Osteoblast (primary cell): ENCODE results near the gene DGKE. TPM values are rescaled to one million over a fixed set of nuclear protein-coding genes. Genes with fewer than 3 reads are reported as not detected.
A peak's percentile ranks its signal among the peaks of the same experiment; 100 is the strongest.

Source experiments
- DNase-seq: peaks from one replicate; pipeline ENCODE4 v3.0.0; 2011; ENCODE audit warnings: low spot score, mixed read lengths; ENCODE audit not compliant: insufficient read length; ENCODE audit errors: missing footprints
- H2AFZ ChIP-seq: 2 replicates; pipeline ENCODE4 v1.6.0; 2011; ENCODE audit warnings: mild to moderate bottlenecking, low read length
- H3K27ac ChIP-seq: 2 replicates; pipeline ENCODE4 v1.5.1; 2011; ENCODE audit warnings: mild to moderate bottlenecking, low read depth, low read length, moderate library complexity
- H3K27me3 ChIP-seq: 2 replicates; pipeline ENCODE4 v1.6.0; 2012; ENCODE audit warnings: mild to moderate bottlenecking, control low read depth, inconsistent platforms, low read length, moderate library complexity; ENCODE audit not compliant: insufficient read depth
- H3K36me3 ChIP-seq: 2 replicates; pipeline ENCODE4 v1.5.1; 2011; ENCODE audit warnings: mild to moderate bottlenecking, low read length, control low read depth, moderate library complexity; ENCODE audit not compliant: insufficient read depth
- H3K4me1 ChIP-seq: 2 replicates; pipeline ENCODE4 v1.5.1; 2011; ENCODE audit warnings: mild to moderate bottlenecking, low read length, control low read depth, moderate library complexity; ENCODE audit not compliant: insufficient read depth
- H3K4me2 ChIP-seq: 2 replicates; pipeline ENCODE4 v1.6.0; 2011; ENCODE audit warnings: mild to moderate bottlenecking, low read length; ENCODE audit not compliant: insufficient read depth
- H3K4me3 ChIP-seq: fragments of 200-600 bp; sonication (generic); 3 replicates; pipeline ENCODE4 v1.5.1; 2012; ENCODE audit warnings: mild to moderate bottlenecking, low read length, inconsistent platforms; ENCODE audit not compliant: insufficient read depth
- H3K79me2 ChIP-seq: 2 replicates; pipeline ENCODE4 v1.6.0; 2012; ENCODE audit warnings: mild to moderate bottlenecking, low read length, control low read depth, inconsistent platforms; ENCODE audit not compliant: insufficient read depth
- H3K9me3 ChIP-seq: 2 replicates; pipeline ENCODE4 v1.5.1; 2011; ENCODE audit warnings: low read depth, low read length, control low read depth
- H4K20me1 ChIP-seq: 2 replicates; pipeline ENCODE4 v1.6.0; 2012; ENCODE audit warnings: mild to moderate bottlenecking, low read length, control low read depth; ENCODE audit not compliant: insufficient read depth
- total RNA-seq: library from RNA; depleted of rRNA; stranded (reverse); fragments of >200 nt; gene quantifications from 2 replicates; pipeline ENCODE4 v1.2.3, GENCODE V29; 2012
- TF ChIP-seq, protein P1 (sequence below): IDR thresholded peaks from 2 replicates; pipeline ENCODE4 v1.5.1; 2011; ENCODE audit warnings: mild to moderate bottlenecking, low read depth, low read length, moderate library complexity; ENCODE audit errors: extremely low read depth

DGKE gene
- total RNA-seq, 1 donor, result 6.2 TPM

- Histone ChIP-seq H3K36me3 (peaks cover 57% of the 10 kb centered on the region), H3K9me3 (no peaks in the 10 kb centered on the region), H2AFZ (no peak overlapping the region), H3K4me3 (no peak overlapping the region), H3K4me2 (no peak overlapping the region), H3K4me1 (no peaks in the 10 kb centered on the region), H4K20me1 (peaks cover 2% of the 10 kb centered on the region), H3K27ac (no peak overlapping the region), H3K79me2 (no peaks in the 10 kb centered on the region), H3K27me3 (no peaks in the 10 kb centered on the region)
- no peak for DNase-seq
- TF ChIP-seq, protein P1, sequence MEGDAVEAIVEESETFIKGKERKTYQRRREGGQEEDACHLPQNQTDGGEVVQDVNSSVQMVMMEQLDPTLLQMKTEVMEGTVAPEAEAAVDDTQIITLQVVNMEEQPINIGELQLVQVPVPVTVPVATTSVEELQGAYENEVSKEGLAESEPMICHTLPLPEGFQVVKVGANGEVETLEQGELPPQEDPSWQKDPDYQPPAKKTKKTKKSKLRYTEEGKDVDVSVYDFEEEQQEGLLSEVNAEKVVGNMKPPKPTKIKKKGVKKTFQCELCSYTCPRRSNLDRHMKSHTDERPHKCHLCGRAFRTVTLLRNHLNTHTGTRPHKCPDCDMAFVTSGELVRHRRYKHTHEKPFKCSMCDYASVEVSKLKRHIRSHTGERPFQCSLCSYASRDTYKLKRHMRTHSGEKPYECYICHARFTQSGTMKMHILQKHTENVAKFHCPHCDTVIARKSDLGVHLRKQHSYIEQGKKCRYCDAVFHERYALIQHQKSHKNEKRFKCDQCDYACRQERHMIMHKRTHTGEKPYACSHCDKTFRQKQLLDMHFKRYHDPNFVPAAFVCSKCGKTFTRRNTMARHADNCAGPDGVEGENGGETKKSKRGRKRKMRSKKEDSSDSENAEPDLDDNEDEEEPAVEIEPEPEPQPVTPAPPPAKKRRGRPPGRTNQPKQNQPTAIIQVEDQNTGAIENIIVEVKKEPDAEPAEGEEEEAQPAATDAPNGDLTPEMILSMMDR, result no peak
Observed at GRCh38 chr17:56890906-56891674, 57.1 kb downstream of the DGKE start.

DNA sequence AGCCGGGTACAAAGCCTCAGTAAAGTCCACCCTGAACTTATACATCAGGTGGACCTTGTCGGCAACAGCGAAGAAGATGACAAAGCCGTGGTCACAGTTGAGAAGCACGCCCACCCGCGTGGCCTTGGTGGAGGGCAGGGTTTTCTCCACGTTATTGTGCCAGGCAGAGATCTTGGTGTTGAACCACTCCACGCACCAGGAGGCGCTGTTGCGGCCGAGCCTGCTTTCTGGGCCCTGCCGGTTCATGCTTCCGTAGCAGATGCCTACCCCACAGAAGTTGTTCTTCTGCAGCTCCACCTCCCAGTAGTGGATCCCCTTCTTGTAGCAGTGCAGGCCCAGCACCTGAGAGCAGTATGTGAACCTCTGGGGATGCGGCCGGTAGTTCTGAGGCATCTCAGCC lies 57.8 kb downstream of the DGKE start:
- Histone ChIP-seq H3K9me3 (no peaks in the 10 kb centered on the region), H3K27me3 (no peaks in the 10 kb centered on the region), H3K27ac (no peak overlapping the region), H3K4me1 (no peaks in the 10 kb centered on the region), H2AFZ (no peak overlapping the region), H3K36me3 (peaks cover 57% of the 10 kb centered on the region), H3K4me3 (no peak overlapping the region), H4K20me1 (peaks cover 2% of the 10 kb centered on the region), H3K4me2 (no peak overlapping the region), H3K79me2 (no peaks in the 10 kb centered on the region)
- TF ChIP-seq, protein P1, result peak; percentile 46
- DNase-seq, result no peak

DNA sequence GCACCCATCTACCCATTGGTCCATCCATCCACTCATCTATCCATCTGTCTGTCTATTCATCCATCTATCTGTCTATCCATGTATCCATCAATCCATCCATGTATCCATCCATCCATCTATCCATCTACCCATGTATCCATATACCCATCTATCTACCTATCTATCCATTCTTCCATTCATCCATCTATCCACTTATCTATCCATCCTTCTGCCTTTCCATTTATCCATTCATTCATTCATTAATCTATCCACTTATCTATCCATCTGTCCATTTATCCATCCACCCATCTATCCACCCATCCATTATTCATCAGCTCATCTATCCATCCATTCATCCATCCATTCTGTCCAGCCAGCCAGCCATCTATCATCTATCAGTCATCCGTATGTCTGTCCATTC lies 58.4 kb downstream of the DGKE start:
- Histone ChIP-seq H3K4me3 (no peak overlapping the region), H3K4me1 (no peaks in the 10 kb centered on the region), H3K36me3 (peaks cover 57% of the 10 kb centered on the region), H3K79me2 (peaks cover 2% of the 10 kb centered on the region), H3K9me3 (no peaks in the 10 kb centered on the region), H4K20me1 (peaks cover 2% of the 10 kb centered on the region), H3K27me3 (no peaks in the 10 kb centered on the region), H3K4me2 (no peak overlapping the region), H2AFZ (no peak overlapping the region), H3K27ac (no peak overlapping the region)
- DNase-seq, result no peak
- TF ChIP-seq, protein P1, result no peak

DNA sequence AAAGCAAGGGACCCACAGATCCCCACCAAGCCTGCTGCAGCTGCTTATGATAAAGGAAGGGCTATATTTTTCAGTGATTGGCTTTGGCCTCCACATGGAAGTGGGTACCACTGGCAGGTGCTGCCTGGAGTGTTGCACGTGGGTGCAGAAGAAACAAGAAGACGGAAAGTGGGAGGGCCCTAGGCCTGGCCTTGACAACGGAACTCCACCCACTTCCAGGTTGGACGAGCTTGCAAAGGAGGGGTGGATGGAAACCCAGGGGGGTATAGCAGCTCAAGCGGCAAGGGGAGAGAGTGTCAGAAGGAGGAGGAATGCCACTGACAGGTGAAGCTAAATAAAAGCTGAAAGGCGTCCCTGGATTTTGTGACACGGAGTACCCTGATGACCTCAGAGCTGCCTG lies 59.6 kb downstream of the DGKE start:
- Histone ChIP-seq H3K27me3 (no peaks in the 10 kb centered on the region), H3K4me3 (no peak overlapping the region), H4K20me1 (peaks cover 5% of the 10 kb centered on the region), H3K27ac (no peak overlapping the region), H3K4me1 (no peaks in the 10 kb centered on the region), H3K79me2 (peaks cover 2% of the 10 kb centered on the region), H2AFZ (no peak overlapping the region), H3K4me2 (no peak overlapping the region), H3K9me3 (no peaks in the 10 kb centered on the region), H3K36me3 (peaks cover 65% of the 10 kb centered on the region)
- TF ChIP-seq, protein P1, result no peak
- DNase-seq, result no peak
